SK-N-SH treated with all-trans-retinoic acid at 6 μM for 48 hours (cell line): Measurements from ENCODE around the gene OR5L2.

Source experiments
- ATAC-seq: fragments of 200-7000 bp; cut with Tn5 transposase; 3 replicates; pipeline ENCODE4 v1.9.1; 2020; ENCODE audit warnings: mild to moderate bottlenecking, moderate library complexity
- ARNTL ChIP-seq: fragments of 450-650 bp; formaldehyde crosslinking; IDR thresholded peaks from 2 replicates; pipeline ENCODE4 v1.5.0; 2020; ENCODE audit warnings: low read depth, mild to moderate bottlenecking, moderate library complexity, borderline replicate concordance
- BACH2 ChIP-seq: fragments of 250-450 bp; sonication (Bioruptor Pico); IDR thresholded peaks from 2 replicates; pipeline ENCODE4 v1.9.0; 2021; ENCODE audit warnings: mild to moderate bottlenecking, borderline replicate concordance
- CSDC2 ChIP-seq: fragments of 250-450 bp; sonication (Bioruptor Pico); IDR thresholded peaks from 2 replicates; pipeline ENCODE4 v1.5.0; 2020; ENCODE audit warnings: mild to moderate bottlenecking, moderate library complexity
- ESRRG ChIP-seq: fragments of 250-450 bp; sonication (Bioruptor Pico); IDR thresholded peaks from 2 replicates; pipeline ENCODE4 v1.6.1; 2021; ENCODE audit warnings: mild to moderate bottlenecking
- GLIS3 ChIP-seq: fragments of 250-450 bp; sonication (Bioruptor Pico); IDR thresholded peaks from 2 replicates; pipeline ENCODE4 v1.5.0; 2020; ENCODE audit warnings: mild to moderate bottlenecking, moderate library complexity
- ISL1 ChIP-seq: fragments of 250-450 bp; sonication (Bioruptor Pico); IDR thresholded peaks from 2 replicates; pipeline ENCODE4 v2.1.2; 2022; ENCODE audit warnings: mild to moderate bottlenecking, moderate library complexity
- PPARA ChIP-seq: fragments of 250-450 bp; sonication (Bioruptor Pico); IDR thresholded peaks from 2 replicates; pipeline ENCODE4 v1.5.0; 2020; ENCODE audit warnings: mild to moderate bottlenecking, borderline replicate concordance
- RARB ChIP-seq: fragments of 250-450 bp; sonication (Bioruptor Pico); IDR thresholded peaks from 2 replicates; pipeline ENCODE4 v1.8.0; 2021; ENCODE audit warnings: mild to moderate bottlenecking, moderate library complexity
- SNAI2 ChIP-seq: fragments of 250-450 bp; sonication (Bioruptor Pico); IDR thresholded peaks from 2 replicates; pipeline ENCODE4 v1.5.0; 2020; ENCODE audit warnings: mild to moderate bottlenecking, moderate library complexity
- TOX ChIP-seq: fragments of 250-450 bp; sonication (Bioruptor Pico); IDR thresholded peaks from 2 replicates; pipeline ENCODE4 v1.8.0; 2021; ENCODE audit warnings: mild to moderate bottlenecking, moderate library complexity, borderline replicate concordance
- TSHZ2 ChIP-seq: fragments of 250-450 bp; sonication (Bioruptor Pico); IDR thresholded peaks from 2 replicates; pipeline ENCODE4 v1.5.0; 2020; ENCODE audit warnings: mild to moderate bottlenecking, moderate library complexity
- ZC3H10 ChIP-seq: fragments of 250-450 bp; sonication (Bioruptor Pico); IDR thresholded peaks from 2 replicates; pipeline ENCODE4 v1.5.1; 2021; ENCODE audit warnings: mild to moderate bottlenecking, moderate library complexity
- ZFP3 ChIP-seq: fragments of 250-450 bp; sonication (Bioruptor Pico); IDR thresholded peaks from 2 replicates; pipeline ENCODE4 v1.5.0; 2020; ENCODE audit warnings: mild to moderate bottlenecking, moderate library complexity
- ZFP30 ChIP-seq: fragments of 450-650 bp; formaldehyde crosslinking; IDR thresholded peaks from 2 replicates; pipeline ENCODE4 v1.5.0; 2022; ENCODE audit warnings: mild to moderate bottlenecking, moderate library complexity
- ZNF565 ChIP-seq: fragments of 450-650 bp; formaldehyde crosslinking; conservative IDR thresholded peaks from 2 replicates; pipeline ENCODE4 v1.5.0; 2020; ENCODE audit warnings: low read depth, mild to moderate bottlenecking, moderate library complexity
- ZNF70 ChIP-seq: fragments of 450-650 bp; formaldehyde crosslinking; IDR thresholded peaks from 2 replicates; pipeline ENCODE4 v1.5.0; 2020; ENCODE audit warnings: mild to moderate bottlenecking, moderate library complexity
- ZNF8 ChIP-seq: fragments of 450-650 bp; formaldehyde crosslinking; IDR thresholded peaks from 2 replicates; pipeline ENCODE4 v1.5.0; 2020; ENCODE audit warnings: mild to moderate bottlenecking, moderate library complexity
- TF ChIP-seq, protein P1 (sequence below): fragments of 250-450 bp; sonication (Bioruptor Pico); IDR thresholded peaks from 2 replicates; pipeline ENCODE4 v1.5.1; 2020; ENCODE audit warnings: low read depth, mild to moderate bottlenecking, moderate library complexity
- TF ChIP-seq, protein P2 (sequence below): fragments of 250-450 bp; sonication (Bioruptor Pico); IDR thresholded peaks from 2 replicates; pipeline ENCODE4 v1.8.0; 2020; ENCODE audit warnings: mild to moderate bottlenecking, moderate library complexity, borderline replicate concordance

The OR5L2 gene

GRCh38 chr11:55819330-55819729, 7.7 kb upstream of the OR5L2 start, which contains the start of gene OR5D18:
Gene OR5D18 (plus strand): TSS chr11:55819630. CDS start chr11:55819630, 0 bp downstream.
- TF ChIP-seq ARNTL, result no peak
- no peak for TF ChIP-seq GLIS3 (CRISPR knock-in tag)
- TF ChIP-seq SNAI2, result no peak
- no peak for TF ChIP-seq ISL1 (CRISPR knock-in tag)
- TF ChIP-seq CSDC2, result no peak
- TF ChIP-seq ZFP3 (CRISPR knock-in tag), result no peak
- no peak for TF ChIP-seq ZC3H10
- TF ChIP-seq TSHZ2 (CRISPR knock-in tag), result no peak
- TF ChIP-seq, protein P1, sequence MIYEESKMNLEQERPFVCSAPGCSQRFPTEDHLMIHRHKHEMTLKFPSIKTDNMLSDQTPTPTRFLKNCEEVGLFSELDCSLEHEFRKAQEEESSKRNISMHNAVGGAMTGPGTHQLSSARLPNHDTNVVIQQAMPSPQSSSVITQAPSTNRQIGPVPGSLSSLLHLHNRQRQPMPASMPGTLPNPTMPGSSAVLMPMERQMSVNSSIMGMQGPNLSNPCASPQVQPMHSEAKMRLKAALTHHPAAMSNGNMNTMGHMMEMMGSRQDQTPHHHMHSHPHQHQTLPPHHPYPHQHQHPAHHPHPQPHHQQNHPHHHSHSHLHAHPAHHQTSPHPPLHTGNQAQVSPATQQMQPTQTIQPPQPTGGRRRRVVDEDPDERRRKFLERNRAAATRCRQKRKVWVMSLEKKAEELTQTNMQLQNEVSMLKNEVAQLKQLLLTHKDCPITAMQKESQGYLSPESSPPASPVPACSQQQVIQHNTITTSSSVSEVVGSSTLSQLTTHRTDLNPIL (CRISPR knock-in tag), result no peak
- no peak for TF ChIP-seq ZNF565 (CRISPR knock-in tag)
- ATAC-seq, result no peak

GRCh38 chr11:55838452-55838851, 11.4 kb downstream of the OR5L2 start, which contains the start of gene OR5D16:
Gene OR5D16 (plus strand): TSS chr11:55838752. CDS start chr11:55838752, 0 bp downstream.
- no peak for TF ChIP-seq TSHZ2 (CRISPR knock-in tag)
- no peak for TF ChIP-seq ESRRG (CRISPR knock-in tag)
- no peak for TF ChIP-seq PPARA (CRISPR knock-in tag)
- TF ChIP-seq ISL1 (CRISPR knock-in tag), result no peak
- TF ChIP-seq, protein P2, sequence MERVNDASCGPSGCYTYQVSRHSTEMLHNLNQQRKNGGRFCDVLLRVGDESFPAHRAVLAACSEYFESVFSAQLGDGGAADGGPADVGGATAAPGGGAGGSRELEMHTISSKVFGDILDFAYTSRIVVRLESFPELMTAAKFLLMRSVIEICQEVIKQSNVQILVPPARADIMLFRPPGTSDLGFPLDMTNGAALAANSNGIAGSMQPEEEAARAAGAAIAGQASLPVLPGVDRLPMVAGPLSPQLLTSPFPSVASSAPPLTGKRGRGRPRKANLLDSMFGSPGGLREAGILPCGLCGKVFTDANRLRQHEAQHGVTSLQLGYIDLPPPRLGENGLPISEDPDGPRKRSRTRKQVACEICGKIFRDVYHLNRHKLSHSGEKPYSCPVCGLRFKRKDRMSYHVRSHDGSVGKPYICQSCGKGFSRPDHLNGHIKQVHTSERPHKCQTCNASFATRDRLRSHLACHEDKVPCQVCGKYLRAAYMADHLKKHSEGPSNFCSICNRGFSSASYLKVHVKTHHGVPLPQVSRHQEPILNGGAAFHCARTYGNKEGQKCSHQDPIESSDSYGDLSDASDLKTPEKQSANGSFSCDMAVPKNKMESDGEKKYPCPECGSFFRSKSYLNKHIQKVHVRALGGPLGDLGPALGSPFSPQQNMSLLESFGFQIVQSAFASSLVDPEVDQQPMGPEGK (CRISPR knock-in tag), result no peak
- no peak for TF ChIP-seq ZNF70 (CRISPR knock-in tag)
- no peak for TF ChIP-seq GLIS3 (CRISPR knock-in tag)
- no peak for TF ChIP-seq ZNF565 (CRISPR knock-in tag)
- TF ChIP-seq ZNF8 (CRISPR knock-in tag), result no peak
- no peak for TF ChIP-seq TOX (CRISPR knock-in tag)
- no peak for TF ChIP-seq ZFP30 (CRISPR knock-in tag)
- no peak for TF ChIP-seq BACH2 (CRISPR knock-in tag)
- TF ChIP-seq RARB (CRISPR knock-in tag), result no peak
- ATAC-seq, result no peak

- no peak for ATAC-seq
Measured at GRCh38 chr11:55847453-55847852, 20.4 kb downstream of the OR5L2 start.

More at GRCh38 chr11:55847453-55847852, 20.4 kb downstream of the OR5L2 start:
- TF ChIP-seq ESRRG (CRISPR knock-in tag), result no peak
- no peak for TF ChIP-seq ZNF70 (CRISPR knock-in tag)
- TF ChIP-seq, protein P1 (CRISPR knock-in tag), result no peak
